Stimulated activated CD4-positive, alpha-beta T cell treated with anti-CD3 and anti-CD28 coated beads, Interleukin-12 subunit alpha, Interleukin-12 subunit beta, amount 100 ng/mL, for 4 hours (primary cell): ENCODE measurements around the gene GASK1A.
"Not testable (repeated sequence)": the region's sequence is repeated elsewhere in the genome, so short reads cannot be mapped to it uniquely, and the experiment has no call there.

Experiments
- DNase-seq: peaks from one replicate; pipeline ENCODE4 v3.0.0-alpha.2; 2020

The GASK1A gene

DNA sequence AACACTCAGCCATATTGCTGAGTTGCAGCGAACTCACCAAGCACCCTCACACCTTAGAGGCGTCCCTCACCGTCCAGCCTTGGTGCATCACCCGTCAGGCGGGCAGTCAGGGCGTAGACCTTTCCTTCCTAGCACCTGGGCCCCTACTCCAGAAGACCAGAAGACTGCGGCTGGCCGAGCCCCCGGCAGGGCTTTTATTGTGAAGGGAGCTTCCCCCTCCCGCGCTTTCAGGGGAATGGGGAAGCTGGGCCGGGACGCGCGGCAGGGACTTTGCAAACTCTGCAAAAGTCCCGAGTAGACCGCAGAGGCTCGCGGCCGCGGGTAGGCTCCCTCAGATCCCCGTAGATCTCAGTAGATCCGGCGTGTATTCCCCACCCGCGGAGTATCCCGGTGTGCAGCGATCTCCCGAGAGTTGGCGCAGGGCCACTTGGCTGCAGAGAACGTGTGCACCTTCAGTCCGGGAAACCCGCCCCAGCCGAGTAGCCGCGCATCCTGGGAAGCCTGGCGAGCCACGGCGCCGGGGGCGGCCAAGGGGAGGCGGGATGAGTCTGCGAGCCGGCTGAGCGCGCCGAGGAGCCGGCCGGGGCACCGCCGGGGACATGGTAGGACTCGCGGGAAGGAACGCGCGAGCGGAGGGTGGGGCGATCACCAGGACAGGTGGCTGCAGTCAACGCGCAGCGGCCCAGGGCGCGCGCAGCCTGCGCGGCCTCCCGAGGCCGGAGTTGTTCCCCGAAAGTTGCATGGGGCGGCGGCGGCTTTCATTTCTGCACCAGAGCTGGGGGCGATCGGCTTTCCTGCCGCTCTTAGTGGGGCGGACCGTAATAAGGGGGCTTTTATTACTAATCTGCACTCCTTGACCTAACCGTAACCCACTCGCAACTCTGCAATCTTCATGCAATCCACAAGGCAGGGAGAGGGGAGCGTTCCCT, at the start of gene GASK1A:
TSS of gene GASK1A (plus strand) at position 268 of the 929 bp plus-strand sequence. CDS start at position 600, 332 bp downstream.
- peak; percentile 25 for DNase-seq

- no peak for DNase-seq
Measured at GRCh38 chr3:42934111-42934510, 45.0 kb upstream of the GASK1A start.

GRCh38 chr3:42934910-42935309, 44.2 kb upstream of the GASK1A start:
- DNase-seq = no peak

DNA sequence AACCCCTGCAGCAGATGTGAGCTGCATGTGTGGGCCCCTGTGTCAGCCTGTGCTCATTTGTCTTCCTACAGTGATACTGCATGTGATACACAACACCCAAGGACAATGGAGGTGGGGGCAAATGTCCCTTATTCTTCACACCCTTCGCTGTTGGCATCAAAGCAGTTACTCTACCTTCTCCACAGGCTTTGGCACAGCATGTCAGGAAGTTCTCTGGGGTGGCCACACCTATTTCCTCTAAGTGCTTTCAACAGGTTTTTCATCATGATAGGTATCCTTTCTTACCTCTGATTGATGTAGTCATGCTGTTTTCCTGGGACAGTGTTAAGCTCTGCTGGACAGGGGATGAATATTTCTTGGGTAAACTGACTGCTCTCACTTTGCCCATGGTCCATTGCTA, 43.6 kb upstream of the GASK1A start:
- no peak for DNase-seq

- DNase-seq = no peak
Measured at GRCh38 chr3:42936157-42936981, 42.7 kb upstream of the GASK1A start.

DNA sequence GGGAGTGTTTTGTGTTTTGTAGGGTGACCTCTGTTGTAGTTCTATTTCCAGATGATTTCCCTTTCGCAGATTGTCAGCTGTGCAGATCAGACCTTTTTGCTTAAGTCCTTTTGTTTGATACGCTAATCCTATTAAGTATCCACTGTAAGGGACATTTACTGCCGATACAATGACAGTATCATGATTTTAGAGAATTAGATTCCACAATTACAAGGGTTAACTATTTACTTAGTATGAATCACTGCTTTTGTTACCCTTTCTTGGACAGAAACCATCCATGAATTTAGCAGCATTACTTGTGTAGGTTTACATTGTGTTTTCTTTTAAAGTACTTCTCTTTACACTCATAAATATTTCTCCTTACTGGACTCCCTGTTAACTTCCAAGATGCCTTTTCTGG, 41.8 kb upstream of the GASK1A start:
- DNase-seq = no peak

GRCh38 chr3:42942693-42943092, 36.4 kb upstream of the GASK1A start:
- DNase-seq = no peak

DNA sequence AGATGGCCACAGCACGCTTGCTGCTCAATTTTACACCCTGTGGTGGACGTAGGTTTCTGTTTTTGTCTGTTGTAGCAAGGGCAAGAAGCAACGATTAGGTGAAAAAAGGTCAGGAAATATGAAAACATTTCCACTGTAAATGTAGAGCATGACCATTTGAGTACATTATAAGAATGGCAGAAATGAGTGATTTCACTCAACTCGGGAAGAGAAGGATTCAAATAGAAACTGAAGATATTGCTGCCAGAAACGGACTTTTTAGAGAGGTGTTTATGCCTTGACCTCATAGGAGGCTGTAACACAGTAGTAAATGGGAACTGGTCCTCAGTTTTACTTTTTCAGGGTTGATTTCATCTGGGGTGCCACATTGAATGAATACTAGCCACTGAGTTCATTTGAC, 33.1 kb upstream of the GASK1A start:
- no peak for DNase-seq

GRCh38 chr3:42957573-42957972, 21.5 kb upstream of the GASK1A start:
- DNase-seq = no peak

DNA sequence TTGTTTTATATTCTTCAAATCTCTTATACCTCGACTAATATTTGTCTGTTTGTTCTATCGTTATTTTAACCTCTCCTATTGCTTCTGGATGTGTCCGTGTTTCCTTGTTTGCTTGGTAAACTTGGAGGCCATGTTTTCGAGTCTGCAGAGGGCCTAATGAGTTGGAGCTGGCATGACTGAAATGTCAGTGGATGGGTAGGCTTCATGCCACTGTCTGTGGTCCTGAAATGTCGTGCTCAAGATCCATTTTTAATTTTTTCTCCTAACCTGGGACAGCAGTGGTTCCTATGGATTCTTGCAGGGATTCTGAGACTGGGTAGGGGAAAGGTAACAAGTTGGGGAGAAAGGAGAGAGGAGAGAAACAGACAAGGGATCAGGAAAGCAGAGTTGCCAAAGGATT, 18.8 kb upstream of the GASK1A start:
- DNase-seq = no peak

- DNase-seq = no peak
Measured at GRCh38 chr3:42960786-42961185, 18.3 kb upstream of the GASK1A start.

DNA sequence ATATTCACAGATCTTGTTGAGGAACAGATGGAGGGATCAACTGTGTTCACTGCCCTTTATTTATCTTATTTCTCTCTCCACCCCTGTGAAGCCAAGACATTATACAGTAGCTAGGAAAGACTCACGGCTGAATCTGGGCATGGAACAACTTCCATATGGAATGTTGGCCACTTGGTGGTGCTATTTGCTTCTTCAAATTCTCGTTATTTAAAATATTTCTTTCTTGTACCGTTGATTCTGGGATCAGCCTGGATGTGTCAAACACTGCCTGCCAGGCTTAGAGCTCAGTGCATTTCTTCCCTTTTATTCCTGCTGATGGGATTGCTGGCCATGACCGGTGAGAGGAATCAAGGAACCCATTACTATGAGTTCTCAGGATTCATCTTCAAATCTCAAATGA, 17.5 kb upstream of the GASK1A start:
- no peak for DNase-seq

GRCh38 chr3:42963269-42963668, 15.8 kb upstream of the GASK1A start:
- DNase-seq = no peak

DNA sequence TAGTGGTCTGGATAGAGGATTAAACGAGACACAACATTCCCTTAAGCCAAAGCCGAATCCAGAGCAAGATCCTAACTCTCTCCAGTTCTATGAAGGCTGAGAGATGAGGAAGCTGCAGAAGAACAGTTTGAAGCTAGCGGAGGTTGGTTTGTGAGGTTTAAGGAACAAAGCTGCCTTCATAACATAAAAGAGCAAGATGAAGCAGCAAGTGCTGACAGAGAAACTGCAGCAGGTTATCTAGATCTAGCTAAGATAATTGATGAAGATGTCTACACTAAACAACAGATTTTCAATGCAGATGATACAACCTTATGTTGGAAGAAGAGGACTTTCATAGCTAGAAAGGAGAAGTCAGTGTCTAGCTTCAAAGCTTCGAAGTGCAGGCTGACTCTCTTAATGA, 14.8 kb upstream of the GASK1A start:
- DNase-seq = no peak

- DNase-seq = no peak
Measured at GRCh38 chr3:42970557-42970956, 8.6 kb upstream of the GASK1A start.

DNA sequence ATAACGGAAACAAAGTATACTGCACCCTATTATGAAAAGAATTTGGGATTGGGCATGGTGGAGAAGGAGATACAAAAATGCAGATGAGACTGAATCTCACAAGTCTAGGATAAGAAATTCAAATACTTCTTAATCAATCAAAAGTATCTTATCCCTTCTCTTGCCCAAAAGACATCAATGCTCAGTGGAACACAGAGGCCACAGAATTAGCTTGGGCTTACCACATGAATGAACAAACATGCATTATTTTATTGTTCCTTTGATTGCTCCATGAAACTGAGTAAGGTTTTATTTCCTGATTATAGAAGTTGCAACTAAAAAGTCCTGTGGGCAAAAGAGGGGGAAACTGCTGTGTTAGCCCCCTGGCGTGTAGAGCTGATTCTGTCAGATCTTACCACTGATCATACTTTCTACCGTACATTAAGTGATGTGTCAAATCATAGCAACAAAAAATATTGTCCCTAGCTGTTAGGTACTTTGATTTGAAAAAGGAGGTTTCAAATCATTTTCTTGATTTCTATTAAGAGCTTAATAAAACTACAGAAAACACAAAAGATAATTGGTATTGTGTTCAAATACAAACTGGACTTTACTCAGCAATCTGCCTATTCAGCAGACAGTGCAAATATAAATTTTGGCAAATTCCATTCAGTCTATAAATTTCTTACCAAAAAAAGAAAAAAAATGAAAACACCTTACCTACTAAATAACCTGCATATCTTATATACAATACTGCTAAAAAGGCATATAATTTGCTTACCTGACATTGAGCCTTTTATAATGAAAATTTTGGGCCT, 7.9 kb upstream of the GASK1A start:
- DNase-seq = no peak

DNA sequence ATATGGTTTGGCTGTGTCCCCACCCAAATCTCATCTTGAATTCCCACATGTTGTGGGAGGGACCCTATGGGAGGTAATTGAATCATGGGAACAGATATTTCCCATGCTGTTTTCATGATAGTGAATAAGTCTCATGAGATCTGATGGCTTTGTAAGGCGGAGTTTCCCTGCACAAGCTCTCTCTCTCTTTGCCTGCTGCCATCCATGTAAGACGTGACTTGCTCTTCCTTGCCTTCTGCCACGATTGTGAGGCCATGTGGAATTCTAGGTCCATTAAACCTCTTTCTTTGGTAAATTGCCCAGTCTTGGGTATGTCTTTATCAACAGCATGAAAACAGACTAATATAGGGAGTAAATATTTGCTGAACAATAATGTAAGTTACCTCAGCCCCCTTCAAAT, 4.2 kb upstream of the GASK1A start:
- DNase-seq = not testable (repeated sequence)

DNA sequence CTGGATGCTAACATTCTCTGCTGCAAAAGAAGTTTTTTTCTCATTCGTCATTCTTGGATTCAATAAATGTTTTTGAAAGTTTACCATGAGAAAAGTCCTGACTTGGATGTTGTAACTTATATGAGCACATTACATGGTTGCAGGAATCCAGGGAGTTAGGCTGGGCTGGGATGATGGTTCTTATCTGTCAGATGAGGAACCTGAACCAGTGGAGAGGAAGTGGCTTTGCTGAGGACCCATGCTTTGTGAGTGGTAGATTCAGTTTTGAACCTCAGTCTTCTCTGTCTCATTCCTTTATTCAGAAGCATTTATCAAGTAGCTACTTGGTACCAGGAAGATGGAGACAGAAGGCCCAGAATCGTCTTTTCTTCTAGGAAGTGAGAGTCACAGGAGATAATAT, 3.7 kb upstream of the GASK1A start:
- DNase-seq = no peak

GRCh38 chr3:42975955-42976354, 3.2 kb upstream of the GASK1A start:
- no peak for DNase-seq

GRCh38 chr3:42980209-42980608, 1.1 kb downstream of the GASK1A start:
- DNase-seq = no peak

DNA sequence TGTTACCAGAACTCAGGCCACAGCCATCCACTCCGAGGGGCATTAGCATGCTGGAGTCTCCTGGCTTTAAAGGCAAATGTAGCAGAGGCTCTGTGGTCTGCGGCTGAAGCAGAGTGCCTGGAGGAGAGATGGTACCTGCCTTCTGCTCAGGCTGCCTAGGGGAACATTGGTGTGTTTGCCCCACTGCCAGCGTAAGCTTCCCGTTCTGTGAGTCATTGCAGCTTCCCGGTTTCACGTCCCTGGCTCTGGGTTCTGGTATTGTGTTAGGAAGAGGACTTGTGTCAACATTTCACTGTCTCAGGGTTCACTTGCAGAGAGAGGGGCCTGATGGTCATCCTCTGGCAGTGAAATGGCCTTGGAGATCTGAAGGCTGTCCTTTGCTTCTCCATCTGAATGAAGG, 1.8 kb downstream of the GASK1A start:
- no peak for DNase-seq

DNA sequence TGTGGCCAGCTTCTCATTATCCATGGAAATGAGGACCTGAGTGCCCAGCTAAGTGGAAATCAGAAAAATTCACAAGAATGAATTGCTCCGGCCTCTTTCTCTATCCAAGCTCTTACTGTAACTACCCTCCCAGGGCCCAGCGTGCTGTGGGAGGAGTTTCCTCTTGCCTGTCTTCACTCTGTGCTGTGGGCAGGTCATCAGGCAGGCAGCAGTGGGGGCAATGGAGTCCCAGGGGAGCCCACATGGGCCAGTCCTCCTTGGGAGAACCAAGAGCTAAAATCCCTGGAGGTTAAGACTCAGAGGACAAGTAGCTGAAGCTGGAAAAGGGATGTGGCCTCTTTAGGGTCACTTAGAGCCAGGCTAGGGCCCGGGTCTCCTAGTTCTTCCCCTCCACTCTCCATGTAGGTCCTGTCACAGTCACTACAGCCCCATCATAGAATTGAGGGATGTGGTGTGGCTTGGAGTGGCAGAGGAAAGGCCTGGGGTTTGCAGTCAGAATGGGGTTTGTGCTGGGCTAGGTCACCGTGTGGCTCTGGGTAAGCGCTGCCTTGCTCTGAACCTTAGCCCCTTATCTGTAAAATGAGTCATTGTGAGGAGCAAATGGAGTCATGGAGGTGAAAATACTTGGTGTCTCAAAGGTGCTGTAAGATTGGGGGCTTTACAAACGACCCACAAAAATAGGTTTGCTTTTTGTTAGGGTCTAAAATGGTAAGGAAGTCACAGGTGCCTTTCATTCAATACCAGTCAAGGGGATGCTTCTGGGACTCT, 3.7 kb downstream of the GASK1A start:
- DNase-seq = no peak
